GM12878 (cell line): Measurements from ENCODE around the gene ISM1. TPM values are rescaled to one million over a fixed set of nuclear protein-coding genes. Genes with fewer than 3 reads are reported as not detected.

Experiments
- ATAC-seq: fragments of 200-7000 bp; cut with Tn5 transposase; 3 replicates; pipeline ENCODE4 v1.9.1; 2020; ENCODE audit warnings: mild to moderate bottlenecking, moderate library complexity
- BruUV-seq: library from RNA; stranded (reverse); fragments of 400-500 nt; replicated peaks from 2 replicates; lab custom pipeline; 2021; lab: Mats Ljungman, UMichigan
- CTCF ChIA-PET: fragments of 300-600 bp; sonication (Branson Sonifier 250); formaldehyde crosslinking; extraction: SDS; loops from one replicate; lab custom pipeline; 2021; ENCODE audit warnings: inconsistent platforms; lab: Yijun Ruan, JAX
- POLR2A ChIA-PET: fragments of 350-600 bp; formaldehyde crosslinking; extraction: SDS; loops from one replicate; lab custom pipeline; 2021; ENCODE audit warnings: inconsistent platforms; lab: Charles Lee
- RAD21 ChIA-PET: fragments of 300-600 bp; sonication (Branson Sonifier 250); formaldehyde crosslinking; loops from one replicate; lab custom pipeline; 2023; ENCODE audit warnings: antibody characterized with exemption; ENCODE audit not compliant: unreplicated experiment; lab: Charles Lee
- SMC1A ChIA-PET: fragments of 300-600 bp; sonication (Branson Sonifier 250); formaldehyde crosslinking; loops from one replicate; lab custom pipeline; 2023; ENCODE audit not compliant: unreplicated experiment, uncharacterized antibody; lab: Charles Lee
- DNase-seq: peaks from one replicate; pipeline ENCODE4 v3.0.0-alpha.2; 2011; ENCODE audit warnings: low read depth, low spot score
- FAIRE-seq: peaks from 3 replicates; lab custom pipeline; 2011; peaks lifted over from hg19 to GRCh38; lab: Jason Lieb, UNC
- H2AFZ ChIP-seq: 2 replicates; pipeline ENCODE4 v1.6.0; 2011; ENCODE audit warnings: low read depth, low read length, control low read depth; ENCODE audit not compliant: control insufficient read depth
- H3K27ac ChIP-seq: 2 replicates; pipeline ENCODE4 v1.5.1; 2011; ENCODE audit warnings: control low read depth; ENCODE audit not compliant: control insufficient read depth, insufficient read depth
- H3K27me3 ChIP-seq, 2 experiments: replicated peaks in 1 of 2; 2 replicates each; pipeline versions ENCODE4 v1.6.0 to v1.6.1; 2011; ENCODE audit warnings: low read length in 1 of 2; ENCODE audit not compliant: control insufficient read depth in 2 of 2, insufficient read depth in 2 of 2
- H3K36me3 ChIP-seq, 2 experiments: 2 replicates each; pipeline ENCODE4 v1.5.1; 2011; ENCODE audit warnings: low read length in 1 of 2; ENCODE audit not compliant: control insufficient read depth in 2 of 2, insufficient read depth in 2 of 2
- H3K4me1 ChIP-seq: 2 replicates; pipeline ENCODE4 v1.6.1; 2011; ENCODE audit warnings: mild to moderate bottlenecking, low read length, moderate library complexity, mixed read lengths; ENCODE audit not compliant: control insufficient read depth, insufficient read depth
- H3K4me2 ChIP-seq: 2 replicates; pipeline ENCODE4 v1.6.0; 2011; ENCODE audit warnings: control low read depth; ENCODE audit not compliant: control insufficient read depth, insufficient read depth
- H3K4me3 ChIP-seq: fragments of 200-600 bp; sonication (generic); 2 replicates; pipeline ENCODE4 v1.5.1; 2016
- H3K79me2 ChIP-seq: 2 replicates; pipeline ENCODE4 v1.6.0; 2011; ENCODE audit warnings: low read length; ENCODE audit not compliant: control insufficient read depth, insufficient read depth
- H3K9ac ChIP-seq: 2 replicates; pipeline ENCODE4 v1.8.0; 2011; ENCODE audit warnings: low read length, control low read depth, mixed read lengths; ENCODE audit not compliant: control insufficient read depth, insufficient read depth
- H3K9me3 ChIP-seq: replicated peaks from 3 replicates; pipeline ENCODE4 v1.5.1; 2011; ENCODE audit warnings: mild to moderate bottlenecking, low read length; ENCODE audit not compliant: control insufficient read depth, insufficient read depth
- H4K20me1 ChIP-seq: 2 replicates; pipeline ENCODE4 v1.6.0; 2011; ENCODE audit not compliant: control insufficient read depth, insufficient read depth
- BCL3 ChIP-seq: IDR thresholded peaks from 2 replicates; pipeline ENCODE4 v1.6.1; 2011; ENCODE audit warnings: borderline replicate concordance, low read depth, mild to moderate bottlenecking, moderate library complexity, low read length; ENCODE audit not compliant: insufficient read depth, poor library complexity, severe bottlenecking
- BRCA1 ChIP-seq: IDR thresholded peaks from 2 replicates; pipeline ENCODE4 v1.6.1; 2011; ENCODE audit warnings: low read depth, low read length, improper control_type of control experiment
- CHD2 ChIP-seq: IDR thresholded peaks from 2 replicates; pipeline ENCODE4 v1.6.1; 2011; ENCODE audit warnings: low read depth, low read length, improper control_type of control experiment, borderline replicate concordance
- EZH2 ChIP-seq: IDR thresholded peaks from 2 replicates; pipeline ENCODE4 v1.6.1; 2012; ENCODE audit warnings: low read depth, mild to moderate bottlenecking, control low read depth, inconsistent platforms, low read length, borderline replicate concordance; ENCODE audit not compliant: control insufficient read depth
- FOS ChIP-seq: IDR thresholded peaks from 3 replicates; pipeline ENCODE4 v1.6.1; 2011; ENCODE audit warnings: borderline replicate concordance; ENCODE audit not compliant: insufficient read length; ENCODE audit errors: extremely low read depth
- MLLT1 ChIP-seq: fragments of 450-650 bp; IDR thresholded peaks from 2 replicates; pipeline ENCODE4 v1.6.1; 2016; ENCODE audit warnings: mild to moderate bottlenecking
- PKNOX1 ChIP-seq: fragments of 450-650 bp; IDR thresholded peaks from 2 replicates; pipeline ENCODE4 v1.6.1; 2016; ENCODE audit warnings: mild to moderate bottlenecking
- PML ChIP-seq: IDR thresholded peaks from 2 replicates; pipeline ENCODE4 v1.6.1; 2012; ENCODE audit warnings: low read length, inconsistent platforms
- POLR2A ChIP-seq: IDR thresholded peaks from 2 replicates; pipeline ENCODE4 v1.6.1; 2011; ENCODE audit warnings: low read depth, mild to moderate bottlenecking, low read length
- WGBS: methylation state at CpG from one replicate; pipeline ENCODE4 v1.1.6; 2016; ENCODE audit warnings: low lambda C conversion rate; ENCODE audit not compliant: insufficient replicate concordance, insufficient coverage; ENCODE audit errors: missing lambda C conversion rate; 5-methylcytosine and 5-hydroxymethylcytosine counted together
- in situ Hi-C: fragments of 300-500 bp; cut with MboI; formaldehyde crosslinking; loops from 9 replicates; pipeline ENCODE4 v1.14.3; 2018; ENCODE audit warnings: mixed read lengths
- intact Hi-C: fragments of 100-400 bp; cut with micrococcal nuclease; formaldehyde crosslinking; loops from one replicate; pipeline ENCODE4 v1.14.2; 2022; ENCODE audit not compliant: unreplicated experiment
- polyA plus RNA-seq, 11 experiments: library from polyadenylated mRNA; depleted of rRNA in 4 of 11; unstranded in 6 of 11; stranded (reverse) in 5 of 11; fragments of >200 nt; fragmentation: Nextera tagmentation in 4 of 11; fragmentation: Illumina TruSeq in 1 of 11; extraction: Ambion mirVana in 4 of 11; extraction: Trizol in 1 of 11; gene quantifications; 1 replicate in 1 of 11; 2 replicates in 10 of 11; pipeline versions ENCODE4 v1.2.1 to v1.2.3, GENCODE V29; 2011 to 2016; ENCODE audit warnings: inconsistent platforms in 2 of 11, missing spikeins in 2 of 11, low read depth in 1 of 11
- total RNA-seq, 4 experiments: library from RNA; depleted of rRNA in 3 of 4; stranded (reverse); fragments of >200 nt in 3 of 4; fragmentation: Illumina TruSeq in 1 of 4; extraction: Trizol in 1 of 4; gene quantifications; 2 replicates each; pipeline versions ENCODE4 v1.2.1 to v1.2.3, GENCODE V29; 2013 to 2021

Gene ISM1
- total and polyA plus RNA-seq, 10 of the 15 experiments (the other 5 are each of a cell fraction or from before 2014, with no cell fraction given) = 0.01 to 0.03 TPM; not detected in 8

- CTCF ChIA-PET = interaction anchor here (0.9 to 4.0 kb wide), 5 partner anchors 12 to 289 kb away, joined by 3 to 57 read pairs (median 4); no protein-coding TSS in a partner anchor
- ATAC-seq (no peak), DNase-seq (no peak), FAIRE-seq (no peak)
- Histone ChIP-seq H3K79me2 (no peaks in the 10 kb centered on the region), H3K9ac (no peak overlapping the region), H3K36me3 (no peaks in the 10 kb centered on the region), H3K4me1 (no peaks in the 10 kb centered on the region), H3K4me3 (no peak overlapping the region), H3K27ac (no peak overlapping the region), H4K20me1 (no peaks in the 10 kb centered on the region), H3K4me2 (no peak overlapping the region), H2AFZ (no peak overlapping the region), H3K9me3 (no peaks in the 10 kb centered on the region), H3K27me3 (0 out of 4 replicates have a peak, but pooled peaks cover 0 to under 1% of the 10 kb centered on the region in 2 experiments)
- no peak for TF ChIP-seq CHD2
- TF ChIP-seq MLLT1 = no peak
- TF ChIP-seq BRCA1 = no peak
- no peak for TF ChIP-seq BCL3
- TF ChIP-seq FOS = no peak
- no peak for TF ChIP-seq EZH2
- TF ChIP-seq PKNOX1 = no peak
- TF ChIP-seq PML = no peak
- TF ChIP-seq POLR2A = no peak
- SMC1A ChIA-PET = interaction anchor here (0.6 to 2.7 kb wide), 7 partner anchors 15 to 560 kb away, joined by 3 to 9 read pairs (median 3); no protein-coding TSS in a partner anchor
- 52% methylated on average over 3 of the region's 3 CpGs for WGBS
- intact Hi-C loops = no loop called here
- POLR2A ChIA-PET = no interaction called here
- no TSS peak for BruUV-seq
- RAD21 ChIA-PET = interaction anchor here (1.2 to 2.0 kb wide), 2 partner anchors 141 to 286 kb away, joined by 3 to 13 read pairs; no protein-coding TSS in a partner anchor
- in situ Hi-C loops = no loop called here
Observed at GRCh38 chr20:13259921-13260320, 38.8 kb downstream of the ISM1 start.
